ENCODE results near the gene ZNF793.
A peak's percentile ranks its signal among the peaks of the same experiment; 100 is the strongest.

ZNF793 gene

DNA sequence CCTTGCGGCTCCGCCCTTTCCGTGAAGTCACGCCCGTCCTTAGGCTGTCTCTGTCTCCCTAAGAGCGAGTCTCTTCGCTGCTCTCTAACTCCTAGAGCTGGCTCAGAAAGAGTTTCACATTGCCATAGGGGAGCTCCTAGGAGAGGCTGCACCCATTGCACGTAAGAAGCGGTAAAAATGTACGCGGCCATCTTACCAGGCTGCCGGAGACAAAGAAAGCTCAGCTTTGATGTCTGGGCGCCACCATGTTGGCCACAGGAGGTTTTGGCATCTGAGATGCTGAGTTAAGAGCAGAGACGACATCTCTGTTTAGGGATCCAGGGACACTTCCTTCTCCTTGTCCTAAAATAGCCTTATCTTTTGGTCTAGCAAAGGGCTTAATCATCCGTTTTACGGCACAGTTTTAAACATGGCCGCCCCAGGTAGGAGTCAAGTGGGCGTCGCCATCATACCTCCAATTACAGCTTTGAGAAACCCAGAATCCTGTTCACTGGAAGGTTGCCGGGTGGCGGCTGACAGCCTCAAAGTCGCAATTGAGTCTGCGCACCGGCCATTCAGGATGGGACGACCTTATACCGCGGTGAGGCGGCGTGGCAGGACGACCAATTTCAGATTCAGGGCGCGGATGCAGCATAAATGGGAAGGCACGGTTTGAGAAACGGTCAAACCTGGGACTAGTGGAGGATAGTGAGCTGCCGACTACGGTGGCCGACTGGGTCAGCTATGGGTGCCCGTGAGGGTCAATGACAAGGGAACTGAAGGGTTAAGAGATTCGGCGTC is at the start of gene ZNF793:
Gene ZNF793 (plus strand): TSS at position 553 of the 780 bp plus-strand sequence. CDS start 16,501 bp downstream, outside the sequence.
- DNase-seq (ENCODE audit: low read depth, low spot score) = peak; percentile 60

DNA sequence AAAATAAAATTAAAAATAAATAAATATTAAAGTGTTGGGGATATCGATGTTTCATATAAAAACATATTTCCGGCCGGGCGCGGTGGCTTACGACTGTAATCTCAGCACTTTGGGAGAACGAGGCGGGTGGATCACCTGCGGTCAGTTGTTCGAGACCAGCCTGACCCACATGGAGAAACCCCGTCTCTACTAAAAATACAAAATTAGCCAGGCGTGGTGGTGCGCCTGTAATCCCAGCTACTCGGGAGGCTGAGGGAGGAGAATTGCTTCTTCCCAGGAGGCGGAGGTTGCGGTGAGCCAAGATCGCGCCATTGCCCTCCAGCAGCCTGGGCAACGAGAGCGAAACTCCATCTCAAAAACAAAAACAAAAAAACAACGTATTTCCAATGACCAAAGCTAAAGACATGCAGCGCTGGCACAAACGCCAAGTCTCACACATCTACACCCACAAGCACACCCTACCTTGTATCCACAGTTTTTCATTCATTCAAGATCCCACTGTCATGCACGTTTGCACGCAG is 40.4 kb upstream of the ZNF793 start:
- DNase-seq (ENCODE audit: low read depth, low spot score) = no peak

DNA sequence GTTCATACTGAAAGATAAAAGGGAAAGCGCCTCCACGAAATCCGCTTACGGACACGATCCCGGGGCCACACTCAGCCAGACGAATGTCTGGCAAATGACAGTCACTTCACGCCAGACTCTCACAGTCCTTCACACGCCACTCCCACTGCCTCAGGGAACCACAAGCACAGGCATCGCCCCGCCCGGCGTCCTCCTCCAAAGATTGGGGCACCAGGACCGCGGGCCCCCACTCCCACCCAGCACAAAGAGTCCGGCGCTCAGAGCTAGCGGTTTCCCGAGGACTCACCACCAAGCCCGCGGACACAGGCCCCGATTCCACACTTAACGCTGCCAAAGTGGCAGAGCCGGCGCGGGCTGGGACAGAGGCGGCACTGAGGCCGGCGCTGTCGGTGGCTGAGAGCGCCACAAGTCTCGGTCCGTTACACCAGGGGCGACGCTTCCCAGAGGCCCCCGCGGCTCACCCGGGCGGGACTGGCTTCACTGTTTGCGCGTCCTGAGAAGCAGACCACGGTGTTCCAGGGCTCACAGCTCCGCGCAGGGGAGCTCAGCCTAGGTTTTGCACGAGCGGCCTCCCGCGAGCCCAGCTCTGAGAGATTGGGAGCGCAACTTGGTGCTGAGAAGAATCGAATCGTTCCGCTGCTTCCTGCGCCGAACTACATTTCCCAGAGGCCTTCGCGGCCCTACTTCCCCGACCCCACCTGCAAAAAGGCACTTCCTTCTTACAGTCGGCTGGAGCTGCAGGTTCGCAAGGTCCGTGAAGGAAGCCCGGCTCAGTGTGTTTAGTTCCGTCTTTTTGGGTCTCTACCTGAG is 39.7 kb upstream of the ZNF793 start, which contains the start of gene ZNF569:
Gene ZNF569 (minus strand): TSS at position 647 of the 810 bp plus-strand sequence. CDS start 22,523 bp downstream, outside the sequence.
- peak; percentile 82 for DNase-seq (ENCODE audit: low read depth, low spot score)

DNA sequence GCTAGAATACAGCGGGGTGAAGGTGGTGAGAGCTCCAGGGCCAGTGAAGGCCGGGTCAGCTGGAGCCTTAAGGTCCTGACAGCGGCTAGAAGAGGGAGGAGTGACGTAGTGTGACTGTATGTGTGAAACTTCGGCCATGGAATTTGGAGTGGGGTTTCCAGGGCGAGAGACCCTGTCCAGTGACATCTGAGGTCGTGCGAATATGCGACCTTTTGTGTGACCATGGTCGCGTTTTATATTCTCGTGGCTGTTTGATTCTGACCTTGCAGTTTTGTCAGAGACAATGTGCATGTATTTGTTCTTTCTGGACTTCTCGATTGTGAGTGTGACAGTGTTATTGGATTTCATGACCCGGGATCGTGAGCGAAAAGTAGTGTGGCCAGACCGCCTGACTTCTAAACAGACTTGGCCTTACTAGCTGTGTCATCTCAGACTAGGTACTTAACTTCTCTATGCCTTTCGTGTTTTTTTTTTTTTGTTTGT is 39.1 kb upstream of the ZNF793 start:
- no peak for DNase-seq (ENCODE audit: low read depth, low spot score)

DNA sequence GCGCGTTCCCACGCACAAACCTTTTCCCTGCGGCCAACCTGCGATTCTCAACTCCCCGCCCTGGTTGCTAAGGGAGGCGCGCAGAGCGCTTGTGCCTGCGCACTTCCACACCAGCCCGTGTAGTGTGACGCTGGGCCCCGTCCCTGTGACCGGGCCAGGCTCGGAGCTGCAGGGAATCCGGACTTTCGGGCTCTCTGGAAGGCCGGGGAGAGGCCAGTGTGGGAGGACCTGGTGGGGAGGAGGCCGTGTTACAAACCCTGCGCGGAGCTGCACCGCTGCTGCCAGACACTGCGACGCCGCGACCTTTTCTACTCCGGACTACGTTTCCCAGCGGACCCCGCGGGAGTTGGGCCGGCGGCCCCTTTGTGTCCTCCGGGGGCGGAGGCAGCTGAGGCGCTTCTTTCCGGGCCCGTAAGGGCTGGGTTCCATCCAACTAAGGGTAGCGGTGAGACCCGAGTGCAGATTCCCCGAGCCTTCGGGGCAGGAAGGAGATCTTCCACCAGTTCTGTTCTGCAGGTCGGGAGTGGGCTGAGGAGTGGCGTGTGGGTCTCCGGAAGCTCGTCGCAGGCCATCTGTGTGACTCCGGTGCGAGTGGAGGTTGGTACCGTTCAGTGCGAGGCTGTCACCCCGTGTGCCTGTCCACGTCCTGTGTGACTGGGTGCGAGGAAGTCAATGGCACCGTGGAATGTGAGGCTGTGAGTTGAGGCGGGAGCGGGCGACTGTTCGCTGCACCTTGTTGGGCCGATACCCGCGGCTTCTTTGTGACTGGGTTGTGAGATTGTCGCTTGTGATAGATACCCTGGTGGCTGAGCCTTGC is 37.6 kb upstream of the ZNF793 start, which contains the start of gene ZNF570:
Gene ZNF570 (plus strand): TSS at position 396 of the 817 bp plus-strand sequence. CDS start 999 bp downstream, outside the sequence.
- no peak for DNase-seq (ENCODE audit: low read depth, low spot score)

DNA sequence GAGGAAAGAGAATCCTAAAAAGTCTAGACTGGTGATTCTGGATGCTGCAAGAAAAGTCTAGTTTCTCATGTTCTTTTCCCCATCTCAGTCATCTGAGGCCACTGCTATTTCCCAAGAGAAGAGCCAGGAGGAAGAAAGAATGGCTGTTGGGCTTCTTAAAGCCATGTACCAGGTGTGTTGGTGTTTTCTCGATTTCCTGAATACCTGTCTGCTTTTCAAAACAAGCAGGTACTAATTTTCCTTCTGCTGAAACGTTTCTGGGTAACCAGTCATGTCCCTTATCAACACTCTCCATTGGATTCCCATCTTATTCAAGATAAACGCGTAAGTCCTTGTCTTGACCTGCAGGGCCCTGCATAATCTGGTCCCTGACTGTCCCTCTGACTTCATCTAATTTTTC is 36.5 kb upstream of the ZNF793 start:
- no peak for DNase-seq (ENCODE audit: low read depth, low spot score)

DNA sequence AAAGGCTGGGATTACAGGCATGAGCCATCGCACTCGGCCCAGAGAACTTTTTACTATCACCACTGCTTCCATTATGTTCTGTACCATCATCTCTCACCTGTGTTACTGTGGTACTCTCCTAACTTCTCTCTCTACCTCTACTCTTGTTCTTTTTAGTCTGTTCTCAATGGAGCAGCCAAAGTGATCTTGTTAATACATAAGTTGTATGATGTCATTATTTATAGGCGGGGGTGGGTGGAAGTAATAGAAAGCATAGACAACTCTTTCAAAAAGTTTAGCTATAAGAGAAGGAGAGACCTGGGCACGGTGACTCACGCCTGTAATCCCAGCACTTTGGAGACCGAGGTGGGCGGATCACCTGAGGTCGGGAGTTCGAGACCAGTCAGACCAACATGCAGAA is 34.6 kb upstream of the ZNF793 start:
- DNase-seq (ENCODE audit: low read depth, low spot score) = no peak

DNA sequence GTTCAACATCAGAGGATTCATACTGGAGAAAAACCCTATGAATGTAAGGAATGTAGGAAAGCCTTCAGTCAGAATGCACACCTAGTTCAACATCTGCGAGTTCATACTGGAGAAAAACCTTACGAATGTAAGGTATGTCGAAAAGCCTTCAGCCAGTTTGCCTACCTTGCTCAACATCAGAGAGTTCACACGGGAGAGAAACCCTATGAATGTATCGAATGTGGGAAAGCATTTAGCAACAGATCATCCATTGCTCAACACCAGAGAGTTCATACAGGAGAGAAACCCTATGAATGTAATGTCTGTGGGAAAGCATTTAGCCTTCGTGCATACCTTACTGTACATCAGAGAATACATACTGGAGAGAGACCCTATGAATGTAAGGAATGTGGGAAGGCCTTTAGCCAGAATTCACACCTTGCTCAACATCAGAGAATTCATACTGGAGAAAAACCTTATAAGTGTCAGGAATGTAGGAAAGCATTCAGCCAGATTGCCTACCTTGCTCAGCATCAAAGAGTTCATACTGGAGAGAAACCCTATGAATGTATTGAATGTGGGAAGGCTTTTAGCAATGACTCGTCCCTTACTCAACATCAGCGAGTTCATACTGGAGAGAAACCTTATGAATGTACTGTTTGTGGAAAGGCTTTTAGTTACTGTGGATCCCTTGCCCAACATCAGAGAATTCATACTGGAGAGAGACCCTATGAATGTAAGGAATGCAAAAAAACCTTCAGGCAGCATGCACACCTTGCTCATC is 22.2 kb upstream of the ZNF793 start:
- DNase-seq (ENCODE audit: low read depth, low spot score) = no peak

DNA sequence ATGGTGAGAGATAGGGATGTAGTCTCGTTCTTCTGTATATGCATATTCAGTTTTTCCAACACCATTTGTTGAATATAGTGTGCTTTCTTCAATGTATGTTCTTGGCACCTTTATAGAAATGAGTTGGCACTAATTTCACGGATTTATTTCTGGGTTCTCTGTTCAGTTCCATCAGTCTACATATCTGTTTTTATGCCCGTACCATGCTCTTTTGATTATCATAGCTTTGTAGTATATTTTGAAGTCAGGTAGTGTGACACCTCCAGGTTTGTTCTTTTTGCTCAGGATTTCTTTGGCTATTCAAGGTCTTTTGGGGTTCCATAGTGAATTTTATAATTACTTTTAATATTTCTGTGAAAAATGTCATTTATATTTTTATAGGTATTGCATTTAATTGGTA is 14.5 kb upstream of the ZNF793 start:
- no peak for DNase-seq (ENCODE audit: low read depth, low spot score)

DNA sequence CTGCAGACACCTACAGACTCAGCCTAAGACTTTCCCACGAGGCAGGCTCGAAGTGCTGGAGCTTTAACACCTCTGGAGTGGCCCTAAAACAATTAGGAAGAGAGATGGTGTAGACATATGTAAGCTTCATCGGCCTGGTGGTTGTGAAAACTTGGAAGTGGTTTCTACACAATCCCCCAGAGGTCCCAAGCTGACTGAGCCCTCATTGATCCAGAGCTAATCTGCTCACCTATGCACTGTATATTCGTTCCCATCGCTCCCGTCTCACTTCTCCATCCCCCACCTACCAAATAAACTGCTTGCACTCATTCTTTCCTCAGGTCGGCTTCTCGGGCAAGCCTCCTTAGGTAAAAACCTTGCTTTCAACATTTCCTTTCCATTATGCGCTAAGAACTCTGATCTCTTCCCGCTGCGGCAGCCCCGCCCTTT is 767 bp upstream of the ZNF793 start:
- no peak for DNase-seq (ENCODE audit: low read depth, low spot score)

DNA sequence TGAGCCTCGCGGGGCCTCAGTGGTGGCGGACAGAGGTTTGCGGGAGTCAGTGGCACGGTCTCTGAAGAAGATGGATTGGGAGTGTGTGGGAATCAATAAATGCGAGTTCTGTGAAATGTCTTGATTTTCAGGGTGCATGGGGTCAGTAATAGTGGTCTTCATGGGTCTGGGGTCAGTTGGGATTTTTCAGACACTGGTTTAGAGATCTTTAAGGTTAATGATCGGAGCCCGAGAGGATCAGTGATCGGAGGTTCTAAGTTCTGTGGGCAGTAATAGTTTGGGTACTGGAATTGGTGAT is 377 bp downstream of the ZNF793 start:
- no peak for DNase-seq (ENCODE audit: low read depth, low spot score)

DNA sequence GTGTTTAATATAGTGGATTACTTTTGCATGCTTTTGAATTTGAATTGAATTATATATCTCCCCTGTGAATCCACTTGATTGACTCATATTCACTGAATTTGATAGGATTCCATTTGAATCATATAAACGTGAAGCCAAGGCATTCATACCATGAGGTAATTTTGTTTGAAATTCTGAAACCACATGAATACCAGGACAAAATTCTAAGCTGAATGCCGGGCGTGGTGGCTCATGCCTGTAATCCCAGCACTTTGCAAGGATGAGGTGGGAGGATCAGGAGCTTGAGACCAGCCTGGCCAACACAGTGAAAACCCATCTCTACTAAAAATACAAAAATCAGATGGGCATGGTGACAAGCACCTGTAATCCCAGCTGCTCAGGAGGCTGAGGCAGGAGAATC is 4.4 kb downstream of the ZNF793 start:
- DNase-seq (ENCODE audit: low read depth, low spot score) = no peak

DNA sequence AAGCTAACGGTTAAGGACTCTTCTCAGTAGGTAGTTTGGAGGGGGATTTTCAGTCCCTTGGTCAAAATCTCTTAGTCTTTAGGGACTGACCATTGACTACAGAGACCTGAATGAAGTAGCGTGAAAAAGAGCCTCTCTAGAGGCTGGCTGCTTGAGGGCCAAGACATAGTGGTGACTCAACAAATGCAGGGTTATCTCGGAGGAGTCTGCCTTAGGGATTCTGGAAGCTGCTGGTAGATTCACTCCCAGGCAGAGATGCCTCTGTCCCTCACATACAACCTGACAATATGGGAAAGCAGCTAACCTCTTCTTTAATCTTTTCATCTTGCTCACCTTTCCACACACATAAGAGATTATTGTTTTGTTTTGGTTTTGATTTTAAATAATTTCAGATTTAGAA is 5.1 kb downstream of the ZNF793 start:
- no peak for DNase-seq (ENCODE audit: low read depth, low spot score)

DNA sequence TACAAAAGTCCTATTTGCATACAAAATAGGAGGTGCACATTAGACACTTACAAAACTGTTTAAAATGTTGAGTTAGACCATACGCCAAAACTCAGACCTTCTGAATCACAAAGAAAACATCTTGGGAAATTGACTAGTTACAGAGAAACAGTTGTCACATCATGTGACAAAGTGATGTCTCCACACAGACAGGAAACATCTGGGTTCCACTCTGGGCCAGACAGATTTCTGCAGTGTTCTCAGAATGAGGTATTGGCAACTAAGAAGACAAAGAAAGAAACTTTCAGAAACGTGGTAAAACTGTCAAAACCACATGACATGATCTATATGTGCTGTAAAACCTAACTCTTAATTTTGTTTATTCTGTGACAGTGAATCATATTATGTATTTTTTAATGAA is 6.7 kb downstream of the ZNF793 start:
- DNase-seq (ENCODE audit: low read depth, low spot score) = no peak

DNA sequence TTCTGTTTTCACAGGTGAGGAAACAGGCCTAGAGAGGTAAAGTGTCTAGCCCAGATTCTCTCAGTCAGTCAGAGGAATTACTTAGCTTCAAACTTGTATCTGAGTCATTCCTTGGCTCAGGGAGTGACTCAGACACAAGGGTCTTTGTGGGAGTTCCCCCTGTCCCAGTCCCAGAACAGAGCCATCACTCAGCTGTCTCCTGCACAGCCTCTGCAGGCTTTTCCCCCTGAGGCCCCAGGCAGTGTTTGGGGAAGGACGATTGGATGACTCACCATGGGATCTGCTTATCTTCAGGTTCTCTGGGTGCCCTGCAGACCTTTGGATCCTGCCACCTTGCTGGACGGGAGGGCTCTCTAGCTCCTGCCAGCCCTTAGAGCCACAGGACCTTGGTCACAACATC is 13.2 kb downstream of the ZNF793 start:
- no peak for DNase-seq (ENCODE audit: low read depth, low spot score)

DNA sequence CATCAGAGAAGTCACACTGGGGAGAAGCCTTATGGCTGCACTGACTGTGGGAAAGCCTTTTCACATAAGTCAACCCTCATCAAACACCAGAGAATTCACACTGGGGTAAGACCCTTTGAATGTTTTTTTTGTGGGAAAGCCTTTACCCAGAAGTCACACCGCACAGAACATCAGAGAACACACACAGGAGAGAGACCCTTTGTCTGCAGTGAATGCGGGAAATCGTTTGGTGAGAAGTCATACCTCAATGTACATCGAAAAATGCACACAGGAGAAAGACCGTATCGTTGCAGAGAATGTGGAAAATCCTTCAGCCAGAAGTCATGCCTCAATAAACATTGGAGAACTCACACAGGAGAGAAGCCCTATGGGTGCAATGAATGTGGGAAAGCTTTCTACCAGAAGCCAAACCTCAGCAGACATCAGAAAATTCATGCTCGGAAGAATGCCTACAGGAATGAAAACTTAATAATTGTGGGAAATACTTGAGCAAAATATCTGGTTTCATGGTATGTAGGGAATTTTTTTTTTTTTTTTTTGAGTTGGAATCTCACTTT is 30.7 kb downstream of the ZNF793 start:
- no peak for DNase-seq (ENCODE audit: low read depth, low spot score)

DNA sequence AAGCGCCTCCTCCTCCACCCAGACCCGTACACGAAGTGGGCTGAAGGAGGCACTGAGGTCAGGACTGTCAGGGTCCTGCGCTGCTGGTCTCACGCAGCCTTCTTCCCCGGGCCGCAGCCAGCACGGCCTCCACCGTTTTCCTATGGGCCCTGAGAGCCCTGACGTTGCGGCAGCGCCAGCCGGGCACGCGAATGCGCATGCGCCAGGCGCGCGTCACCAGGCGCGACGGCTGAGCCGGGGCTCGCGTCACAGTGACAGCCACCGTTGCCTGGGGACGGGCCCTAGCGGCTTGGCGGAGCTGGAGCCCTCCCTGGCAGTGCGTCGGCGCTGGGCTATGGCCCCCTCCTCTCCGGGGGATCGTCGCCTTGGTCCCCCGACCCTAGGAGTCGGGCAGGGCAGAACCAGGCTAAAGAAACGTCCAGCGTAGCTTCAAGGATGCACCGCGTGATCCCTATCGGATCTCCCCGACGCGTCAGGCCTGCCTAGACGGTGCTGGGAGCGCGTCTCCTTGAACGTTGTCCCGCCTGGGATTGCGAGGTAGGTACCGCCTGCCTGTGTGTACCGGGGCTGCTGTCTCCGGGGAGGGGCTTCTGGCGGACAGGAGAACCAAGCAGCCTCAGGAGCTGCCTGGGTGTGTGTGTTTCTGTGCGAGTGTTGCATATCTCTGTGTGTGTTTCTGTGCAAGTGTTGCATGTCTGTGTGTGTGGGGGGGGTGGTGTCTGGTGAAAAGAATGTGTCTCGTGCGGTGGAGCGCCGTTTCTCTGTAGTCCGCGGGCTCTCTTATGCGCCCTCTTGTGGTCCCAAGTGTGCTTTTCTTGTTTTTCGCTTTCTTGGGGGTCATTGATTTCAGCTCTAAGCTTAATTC is 44.6 kb downstream of the ZNF793 start:
- no peak for DNase-seq (ENCODE audit: low read depth, low spot score)

DNA sequence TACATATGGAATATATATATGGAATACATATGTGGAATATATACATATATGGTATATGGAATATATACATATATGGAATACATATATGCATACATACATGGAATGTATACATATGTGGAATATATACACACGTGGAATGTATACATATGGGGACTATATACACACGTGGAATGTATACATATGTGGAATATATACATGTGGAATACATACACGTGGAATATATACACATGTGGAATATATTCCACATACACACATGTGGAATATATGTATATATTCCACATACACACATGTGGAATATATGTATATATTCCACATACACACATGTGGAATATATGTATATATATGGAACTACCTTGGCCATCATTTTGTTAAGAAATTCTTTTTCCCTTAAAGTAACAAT is 56.8 kb downstream of the ZNF793 start:
- no peak for DNase-seq (ENCODE audit: low read depth, low spot score)

DNA sequence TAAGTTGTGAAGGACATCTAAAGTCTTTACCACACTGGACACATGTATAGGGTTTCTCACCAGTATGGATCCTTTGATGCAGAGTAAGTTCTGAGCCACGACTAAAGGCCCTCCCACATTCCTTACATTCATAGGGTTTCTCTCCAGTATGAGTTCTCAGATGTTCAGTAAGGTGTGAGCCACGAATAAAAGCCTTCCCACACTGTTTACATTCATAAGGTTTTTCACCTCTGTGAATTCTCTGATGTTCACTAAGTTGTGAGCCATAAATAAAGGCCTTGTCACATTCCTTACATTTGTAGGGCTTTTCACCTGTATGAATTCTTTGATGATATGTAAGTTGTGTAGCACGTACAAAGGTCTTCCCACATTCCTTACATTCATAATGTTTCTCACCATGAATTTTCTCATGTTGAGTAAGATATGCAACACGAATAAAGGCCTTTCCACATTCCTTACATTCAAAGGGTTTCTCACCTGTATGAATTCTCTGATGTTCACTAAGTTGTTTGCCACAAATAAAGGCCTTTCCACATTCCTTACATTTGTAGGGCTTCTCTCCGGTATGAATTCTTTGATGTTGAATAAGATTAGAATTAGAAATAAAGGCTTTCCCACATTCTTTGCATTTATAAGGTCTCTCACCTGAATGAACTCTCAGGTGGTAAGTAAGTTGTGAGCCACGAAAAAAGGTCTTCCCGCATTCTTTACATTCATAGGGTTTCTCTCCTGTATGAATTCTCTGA is 58.1 kb downstream of the ZNF793 start:
- DNase-seq (ENCODE audit: low read depth, low spot score) = no peak
